KOPT-K1 (cell line): ENCODE measurements around the gene SYNPR.

Source experiments
- H3K27ac ChIP-seq: fragments of 200-600 bp; sonication (generic); 2 replicates; pipeline ENCODE4 v1.5.1; 2016; ENCODE audit warnings: antibody characterized with exemption, mild to moderate bottlenecking, low read depth, low read length; ENCODE audit not compliant: poor library complexity, severe bottlenecking
- H3K36me3 ChIP-seq: fragments of 200-600 bp; sonication (generic); 2 replicates; pipeline ENCODE4 v1.5.1; 2017; ENCODE audit warnings: antibody characterized with exemption, mild to moderate bottlenecking, low read length, moderate library complexity; ENCODE audit not compliant: insufficient read depth
- H3K9me3 ChIP-seq: fragments of 200-600 bp; sonication (generic); 2 replicates; pipeline ENCODE4 v1.5.1; 2017; ENCODE audit warnings: antibody characterized with exemption, low read length, mild to moderate bottlenecking; ENCODE audit not compliant: insufficient read depth, poor library complexity, severe bottlenecking

The SYNPR gene

DNA sequence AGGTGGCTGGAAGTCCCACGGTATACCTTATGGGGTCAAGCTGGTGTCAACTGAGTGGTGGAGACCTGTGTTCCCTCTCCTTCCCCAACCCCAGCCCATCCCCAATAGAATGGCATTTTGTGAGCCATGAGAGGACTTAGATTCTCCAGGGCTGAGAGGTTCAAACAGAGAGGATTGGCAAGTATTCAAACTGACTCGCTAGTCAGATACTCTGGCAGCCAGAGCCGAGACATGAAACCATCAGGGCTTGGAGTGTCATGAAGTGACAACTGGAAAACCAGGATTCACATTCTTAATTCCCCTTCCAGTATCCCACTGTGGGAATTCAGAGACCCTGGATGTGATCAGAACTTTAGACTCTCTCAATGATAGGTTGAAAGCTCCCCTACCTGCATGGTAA is 215.0 kb downstream of the SYNPR start:
- no peaks in the 10 kb centered on the region for H3K9me3 ChIP-seq
- no peak overlapping the region for H3K27ac ChIP-seq
- H3K36me3 ChIP-seq: no peaks in the 10 kb centered on the region

GRCh38 chr3:63494646-63495045 is 216.5 kb downstream of the SYNPR start:
- Histone ChIP-seq H3K9me3 (no peaks in the 10 kb centered on the region), H3K27ac (no peak overlapping the region), H3K36me3 (no peaks in the 10 kb centered on the region)

- H3K9me3 ChIP-seq: no peaks in the 10 kb centered on the region
- no peak overlapping the region for H3K27ac ChIP-seq
- H3K36me3 ChIP-seq: no peaks in the 10 kb centered on the region
Measured at GRCh38 chr3:63497641-63498040, 219.5 kb downstream of the SYNPR start.

GRCh38 chr3:63500196-63500595 is 222.1 kb downstream of the SYNPR start:
- Histone ChIP-seq H3K36me3 (no peaks in the 10 kb centered on the region), H3K9me3 (no peaks in the 10 kb centered on the region), H3K27ac (no peak overlapping the region)

DNA sequence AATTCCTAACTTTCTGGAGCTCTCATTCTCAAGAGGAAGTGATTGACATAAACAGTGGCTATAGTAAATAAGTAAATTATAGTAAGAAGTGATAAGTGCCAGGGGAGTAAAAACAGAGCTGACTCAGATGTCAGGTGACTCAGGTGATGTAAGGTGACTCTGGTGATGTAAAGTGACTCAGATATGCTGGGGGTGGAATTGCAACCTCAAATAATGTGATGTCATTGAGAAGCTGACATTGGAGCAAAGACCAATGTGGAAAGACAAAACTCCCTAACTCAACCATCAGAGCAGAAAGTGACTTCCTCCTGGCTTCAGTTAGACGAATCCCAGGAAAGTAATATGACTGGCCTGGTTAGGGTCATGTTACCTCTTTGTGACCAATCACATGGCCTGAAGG is 230.2 kb downstream of the SYNPR start:
- H3K27ac ChIP-seq: no peak overlapping the region
- H3K9me3 ChIP-seq: no peaks in the 10 kb centered on the region
- no peaks in the 10 kb centered on the region for H3K36me3 ChIP-seq

DNA sequence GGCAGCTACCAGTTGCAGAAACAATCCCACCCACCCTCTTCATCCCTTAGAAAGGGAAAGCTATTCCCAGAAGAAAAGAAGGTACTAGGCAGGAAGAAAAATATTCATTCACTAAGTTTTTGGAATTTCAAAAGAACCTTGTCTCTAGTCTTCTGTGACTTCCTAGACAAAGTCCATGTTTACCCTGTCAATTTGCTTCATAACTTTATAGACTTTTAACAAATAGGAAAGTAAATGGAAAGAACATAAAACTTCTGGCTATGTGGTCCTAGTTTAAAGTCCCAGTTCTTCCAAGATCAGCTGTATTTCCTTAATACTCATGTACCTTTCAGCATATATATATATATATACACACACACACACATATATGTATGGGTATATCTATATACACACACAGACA is 230.7 kb downstream of the SYNPR start:
- Histone ChIP-seq H3K27ac (no peak overlapping the region), H3K9me3 (no peaks in the 10 kb centered on the region), H3K36me3 (no peaks in the 10 kb centered on the region)

DNA sequence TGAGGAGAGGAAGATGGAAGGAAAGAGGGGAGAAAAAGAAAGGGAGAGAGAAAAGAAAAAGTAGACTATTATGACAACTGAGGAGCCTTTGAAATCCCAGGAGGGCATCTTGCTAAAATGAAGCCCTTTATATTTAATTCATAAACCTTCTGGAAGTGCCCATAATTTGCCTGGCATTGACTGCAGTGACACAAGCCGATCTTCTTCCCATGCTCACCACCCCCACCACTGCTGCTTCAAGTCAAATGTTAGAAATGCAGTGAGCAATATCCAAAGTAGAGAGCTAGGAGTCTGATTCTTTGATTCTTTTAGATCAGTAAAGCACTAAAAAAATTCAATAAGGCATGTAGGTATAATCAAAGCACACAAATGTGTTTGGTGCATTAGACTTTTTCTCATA is 235.7 kb downstream of the SYNPR start:
- Histone ChIP-seq H3K27ac (no peak overlapping the region), H3K9me3 (no peaks in the 10 kb centered on the region), H3K36me3 (no peaks in the 10 kb centered on the region)

GRCh38 chr3:63514678-63515077 is 236.6 kb downstream of the SYNPR start:
- Histone ChIP-seq H3K36me3 (no peaks in the 10 kb centered on the region), H3K9me3 (no peaks in the 10 kb centered on the region), H3K27ac (no peak overlapping the region)

DNA sequence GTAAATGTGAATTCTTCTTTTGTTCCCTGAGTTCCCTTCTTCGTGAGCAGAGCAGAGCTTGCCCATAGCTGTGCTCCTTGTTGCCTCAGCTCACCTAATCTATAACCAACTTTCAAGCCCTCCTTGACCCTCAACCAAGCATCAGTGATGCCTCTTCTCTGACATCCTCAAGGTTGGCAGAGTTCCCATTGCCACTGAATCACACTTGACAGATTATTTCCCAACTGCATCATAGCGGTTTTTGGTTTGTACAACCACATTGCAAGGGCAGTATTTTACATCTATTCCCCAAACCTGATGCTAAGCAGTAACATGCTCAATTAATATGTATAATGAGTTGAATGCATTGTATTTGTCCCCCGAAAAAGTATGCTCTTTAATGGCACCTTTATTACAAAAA is 241.3 kb downstream of the SYNPR start:
- no peaks in the 10 kb centered on the region for H3K9me3 ChIP-seq
- no peak overlapping the region for H3K27ac ChIP-seq
- no peaks in the 10 kb centered on the region for H3K36me3 ChIP-seq

GRCh38 chr3:63521657-63522056 is 243.5 kb downstream of the SYNPR start:
- no peak overlapping the region for H3K27ac ChIP-seq
- no peaks in the 10 kb centered on the region for H3K9me3 ChIP-seq

DNA sequence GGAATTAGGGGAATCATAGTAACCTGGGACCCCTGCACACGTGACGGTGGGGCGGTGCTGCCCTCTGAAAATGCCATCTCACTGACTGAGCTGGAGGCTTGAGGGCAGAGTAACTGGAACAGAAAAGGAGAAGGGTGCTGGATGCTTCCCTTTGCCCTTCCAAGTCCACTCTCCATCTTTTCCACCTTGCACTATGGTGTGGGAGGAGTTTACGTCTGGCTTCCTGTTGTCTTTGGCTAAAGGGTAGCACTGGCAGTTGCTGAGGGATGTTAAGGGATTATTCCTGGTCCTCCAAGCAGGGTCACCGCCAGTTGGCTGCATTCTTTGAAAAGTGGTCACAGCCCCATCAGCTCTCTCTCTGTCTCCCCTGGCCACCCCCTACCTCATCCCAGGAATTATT is 245.0 kb downstream of the SYNPR start:
- Histone ChIP-seq H3K27ac (no peak overlapping the region), H3K36me3 (no peaks in the 10 kb centered on the region), H3K9me3 (no peaks in the 10 kb centered on the region)

More at GRCh38 chr3:63521657-63522056, 243.5 kb downstream of the SYNPR start:
- H3K36me3 ChIP-seq: no peaks in the 10 kb centered on the region

DNA sequence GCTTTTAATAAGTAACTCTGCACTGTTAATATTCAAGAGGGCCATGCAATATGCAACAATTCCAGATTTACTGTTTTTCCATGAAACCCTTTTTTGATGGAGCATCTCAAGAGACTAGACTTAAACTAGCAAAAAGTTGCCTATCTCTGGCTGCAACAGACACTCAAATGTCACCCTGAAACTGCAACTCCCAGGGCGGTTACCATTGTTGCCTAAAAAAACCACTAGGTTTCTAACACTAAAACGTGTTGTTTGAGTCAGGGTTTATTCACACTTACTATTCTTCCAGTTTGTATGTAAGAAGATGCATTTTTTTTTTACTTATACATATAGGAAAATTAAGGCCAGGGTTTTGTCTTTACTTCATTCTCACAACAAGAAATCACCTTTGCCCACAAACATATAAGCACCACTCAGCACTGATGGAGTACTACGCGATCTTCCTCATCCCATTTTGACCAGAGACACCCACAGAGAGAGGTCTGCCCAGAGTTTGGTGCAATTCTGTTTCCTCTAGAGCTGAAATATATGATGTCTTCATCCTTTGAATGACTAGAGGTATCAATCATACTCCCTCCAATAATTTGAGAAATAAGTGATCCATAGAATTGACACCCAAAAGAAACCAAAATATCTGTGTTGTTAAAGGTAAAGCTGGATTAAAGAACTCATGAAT is 250.4 kb downstream of the SYNPR start:
- Histone ChIP-seq H3K27ac (no peak overlapping the region), H3K36me3 (no peaks in the 10 kb centered on the region), H3K9me3 (no peaks in the 10 kb centered on the region)

DNA sequence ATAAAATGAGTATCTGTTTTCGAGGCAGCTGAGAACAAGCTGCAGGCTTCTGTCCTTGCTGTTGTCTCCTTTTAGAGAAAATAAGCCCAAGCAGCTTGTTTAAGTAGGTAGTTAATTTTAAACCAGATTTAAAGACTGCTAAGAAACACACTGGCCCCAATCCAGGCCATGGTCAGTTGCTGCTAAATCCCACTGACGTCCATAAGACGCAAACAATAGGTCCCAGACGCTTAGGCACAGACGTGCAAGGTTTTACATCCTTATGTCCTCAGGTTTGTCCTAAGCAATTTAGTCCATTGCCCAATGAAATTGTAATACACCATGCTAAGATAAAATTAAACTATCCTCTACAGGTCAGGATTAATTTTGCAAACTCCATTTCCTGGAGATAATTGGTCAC is 254.4 kb downstream of the SYNPR start:
- no peaks in the 10 kb centered on the region for H3K9me3 ChIP-seq

DNA sequence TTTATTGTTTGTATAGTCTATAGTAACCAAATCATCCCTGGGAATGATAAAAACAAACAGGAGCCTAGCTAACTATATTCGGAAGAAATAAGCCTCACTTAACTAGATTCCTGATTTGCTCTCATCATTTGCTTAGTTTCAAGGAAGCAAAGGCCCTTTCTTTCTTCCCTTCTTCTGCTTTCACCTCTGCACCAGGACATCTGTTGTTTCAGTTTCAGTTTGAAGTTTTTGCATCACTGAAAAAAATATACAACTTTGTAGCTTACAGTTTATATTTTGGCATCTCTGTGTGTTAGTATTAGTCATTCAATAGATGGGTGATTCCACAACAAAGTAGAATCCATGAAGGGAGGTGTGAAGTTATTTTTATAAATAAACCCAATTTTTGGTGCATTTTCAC is 260.8 kb downstream of the SYNPR start:
- no peaks in the 10 kb centered on the region for H3K36me3 ChIP-seq
- H3K27ac ChIP-seq: no peak overlapping the region
- H3K9me3 ChIP-seq: no peaks in the 10 kb centered on the region

More for the DNA sequence above, 254.4 kb downstream of the SYNPR start:
- no peaks in the 10 kb centered on the region for H3K36me3 ChIP-seq
- H3K27ac ChIP-seq: no peak overlapping the region

GRCh38 chr3:63555767-63556166 is 277.7 kb downstream of the SYNPR start:
- Histone ChIP-seq H3K9me3 (no peaks in the 10 kb centered on the region), H3K36me3 (no peaks in the 10 kb centered on the region), H3K27ac (no peak overlapping the region)

- Histone ChIP-seq H3K9me3 (no peaks in the 10 kb centered on the region), H3K36me3 (no peaks in the 10 kb centered on the region), H3K27ac (no peak overlapping the region)
Measured at GRCh38 chr3:63556401-63556800, 278.3 kb downstream of the SYNPR start.
